K562 (cell line): Measurements from ENCODE around the gene GLP1R. TPM values are rescaled to one million over a fixed set of nuclear protein-coding genes. Genes with fewer than 3 reads are reported as not detected.

Experiments used
- ATAC-seq: fragments of 200-7000 bp; cut with Tn5 transposase; 3 replicates; pipeline ENCODE4 v1.9.1; 2020; ENCODE audit warnings: moderate library complexity
- BruUV-seq: library from RNA; stranded (reverse); fragments of 400-500 nt; replicated peaks from 2 replicates; lab custom pipeline; 2021; lab: Mats Ljungman, UMichigan
- CTCF ChIA-PET: fragments of 300-600 bp; formaldehyde crosslinking; extraction: SDS; loops from one replicate; lab custom pipeline; 2021; ENCODE audit warnings: low intra/inter-chr PET ratio; lab: Yijun Ruan, JAX
- POLR2A ChIA-PET: fragments of 300-600, 350-650 bp; sonication (Branson Sonifier 250); formaldehyde crosslinking; extraction: SDS; loops from one replicate; lab custom pipeline; 2021; ENCODE audit warnings: antibody characterized with exemption, inconsistent platforms; lab: Yijun Ruan, JAX
- DNase-seq, 4 experiments: peaks; one replicate each; pipeline versions ENCODE4 v3.0.0 to v3.0.0-alpha.2; 2011 to 2018; ENCODE audit warnings: low spot score in 3 of 4, mixed read lengths in 3 of 4; ENCODE audit errors: extremely low read depth in 1 of 4
- FAIRE-seq: peaks from 2 replicates; lab custom pipeline; 2011; peaks lifted over from hg19 to GRCh38; lab: Jason Lieb, UNC
- H2AFZ ChIP-seq: 2 replicates; pipeline ENCODE4 v1.6.0; 2011; ENCODE audit warnings: low read depth, low read length, control low read depth, inconsistent platforms
- H3K27ac ChIP-seq: fragments of 200-600 bp; 3 replicates; pipeline ENCODE4 v1.8.0; 2011; ENCODE audit warnings: low read depth, mild to moderate bottlenecking, control low read depth, inconsistent platforms, low read length, moderate library complexity, mixed read lengths; ENCODE audit errors: extremely low read depth
- H3K27me3 ChIP-seq, 2 experiments: fragments of 300-600 bp in 1 of 2; 2 replicates in 1 of 2; 3 replicates in 1 of 2; pipeline versions ENCODE4 v1.6.0 to v1.8.0; 2011; ENCODE audit warnings: inconsistent platforms in 2 of 2, low read length in 2 of 2, mild to moderate bottlenecking in 1 of 2, mixed read lengths in 1 of 2, moderate library complexity in 1 of 2; ENCODE audit not compliant: control insufficient read depth in 2 of 2, insufficient read depth in 2 of 2
- H3K36me3 ChIP-seq: fragments of 300-600 bp; 3 replicates; pipeline ENCODE4 v1.8.0; 2011; ENCODE audit warnings: mild to moderate bottlenecking, low read length, inconsistent platforms; ENCODE audit not compliant: control insufficient read depth, insufficient read depth
- H3K4me1 ChIP-seq, 2 experiments: fragments of 200-600 bp in 1 of 2; replicated peaks in 1 of 2; 2 replicates in 1 of 2; 3 replicates in 1 of 2; pipeline versions ENCODE4 v1.5.1 to v1.8.0; 2011; ENCODE audit warnings: inconsistent platforms in 2 of 2, low read length in 2 of 2, mild to moderate bottlenecking in 1 of 2, mixed read lengths in 1 of 2, moderate library complexity in 1 of 2; ENCODE audit not compliant: control insufficient read depth in 2 of 2, insufficient read depth in 2 of 2
- H3K4me2 ChIP-seq: 2 replicates; pipeline ENCODE4 v1.6.1; 2011; ENCODE audit warnings: low read length, control low read depth, inconsistent platforms, mixed read lengths; ENCODE audit not compliant: insufficient read depth
- H3K4me3 ChIP-seq: fragments of 200-600 bp; sonication (generic), shearing (Covaris generic); 2 replicates; pipeline ENCODE4 v1.5.1; 2016; ENCODE audit warnings: control low read depth, inconsistent platforms
- H3K79me2 ChIP-seq: fragments of 200-600 bp; 3 replicates; pipeline ENCODE4 v1.8.0; 2011; ENCODE audit warnings: low read length, inconsistent platforms; ENCODE audit not compliant: control insufficient read depth, insufficient read depth
- H3K9ac ChIP-seq, 2 experiments: 2 replicates each; pipeline versions ENCODE4 v1.6.0 to v1.6.1; 2011; ENCODE audit warnings: low read depth in 2 of 2, low read length in 2 of 2, control low read depth in 1 of 2, inconsistent platforms in 1 of 2, mild to moderate bottlenecking in 1 of 2, mixed read lengths in 1 of 2; ENCODE audit not compliant: insufficient read depth in 1 of 2
- H3K9me1 ChIP-seq: one replicate; pipeline ENCODE4 v1.6.0; 2011; ENCODE audit warnings: inconsistent platforms, mild to moderate bottlenecking, low read length, moderate library complexity; ENCODE audit not compliant: control insufficient read depth, insufficient read depth
- H3K9me3 ChIP-seq: replicated peaks from 2 replicates; pipeline ENCODE4 v1.5.1; 2011; ENCODE audit warnings: low read depth, low read length, inconsistent platforms; ENCODE audit not compliant: control insufficient read depth, insufficient read depth
- H4K20me1 ChIP-seq: replicated peaks from 2 replicates; pipeline ENCODE4 v1.6.1; 2011; ENCODE audit warnings: low read length, inconsistent platforms, mixed read lengths; ENCODE audit not compliant: control insufficient read depth, insufficient read depth
- ARID3A ChIP-seq: IDR thresholded peaks from 2 replicates; pipeline ENCODE4 v1.6.1; 2012; ENCODE audit warnings: low read depth, low read length, improper control_type of control experiment, borderline replicate concordance
- ARID4B ChIP-seq: sonication (generic); formaldehyde crosslinking; IDR thresholded peaks from 2 replicates; pipeline ENCODE4 v1.8.0; 2022; ENCODE audit warnings: mild to moderate bottlenecking, missing genetic modification reagents
- MIER1 ChIP-seq: fragments of 450-650 bp; IDR thresholded peaks from 2 replicates; pipeline ENCODE4 v1.6.1; 2016; ENCODE audit warnings: antibody characterized with exemption, mild to moderate bottlenecking, low read depth
- MLLT1 ChIP-seq, 2 experiments: fragments of 450-650 bp; IDR thresholded peaks; 2 replicates each; pipeline ENCODE4 v1.6.1; 2016
- SREBF2 ChIP-seq: sonication (generic); formaldehyde crosslinking; IDR thresholded peaks from 2 replicates; pipeline ENCODE4 v1.4.0; 2020; ENCODE audit warnings: mild to moderate bottlenecking, missing genetic modification reagents
- ZNF57 ChIP-seq: fragments of 450-650 bp; formaldehyde crosslinking; IDR thresholded peaks from 2 replicates; pipeline ENCODE4 v1.4.0; 2020; ENCODE audit warnings: mild to moderate bottlenecking, moderate library complexity
- ZNF586 ChIP-seq: fragments of 450-650 bp; formaldehyde crosslinking; conservative IDR thresholded peaks from 2 replicates; pipeline ENCODE4 v1.4.0; 2020; ENCODE audit warnings: mild to moderate bottlenecking, moderate library complexity
- WGBS: fragments of 100-300 bp; shearing (Covaris generic); methylation state at CpG from one replicate; pipeline ENCODE4 v1.1.6; 2016; ENCODE audit warnings: low coverage, mixed read lengths; ENCODE audit not compliant: insufficient coverage; ENCODE audit errors: missing lambda C conversion rate; 5-methylcytosine and 5-hydroxymethylcytosine counted together
- in situ Hi-C: fragments of 300-500 bp; cut with MboI; formaldehyde crosslinking; loops from 4 replicates; pipeline ENCODE4 v1.15.0; 2018; ENCODE audit warnings: inconsistent platforms, mixed read lengths
- intact Hi-C: fragments of 100-400 bp; cut with micrococcal nuclease; formaldehyde crosslinking; loops from 2 replicates; pipeline ENCODE4 v1.14.2; 2022
- polyA plus RNA-seq, 8 experiments: library from polyadenylated mRNA; depleted of rRNA in 4 of 8; stranded (reverse) in 5 of 8; unstranded in 3 of 8; fragments of >200 nt; fragmentation: Nextera tagmentation in 2 of 8; fragmentation: Illumina TruSeq in 1 of 8; extraction: Ambion mirVana in 2 of 8; extraction: Trizol in 1 of 8; gene quantifications; 2 replicates each; pipeline versions ENCODE4 v1.2.1 to v1.2.3, GENCODE V29; 2011 to 2014; ENCODE audit warnings: inconsistent platforms in 1 of 8, missing spikeins in 1 of 8
- total RNA-seq, 7 experiments: library from RNA; depleted of rRNA in 6 of 7; stranded (reverse); fragments of >200 nt in 6 of 7; fragmentation: Illumina TruSeq in 2 of 7; extraction: Trizol in 2 of 7; gene quantifications; 2 replicates each; pipeline versions ENCODE4 v1.2.1 to v1.2.3, GENCODE V29; 2011 to 2021; ENCODE audit warnings: low replicate concordance in 1 of 7

The GLP1R gene
- total and polyA plus RNA-seq, 9 of the 15 experiments (the other 6 are each of a cell fraction or from before 2014, with no cell fraction given): not detected

GRCh38 chr6:39114388-39114703 lies 65.8 kb downstream of the GLP1R start:
- intact Hi-C loops: loop anchor here (10.0 kb wide), 1 partner anchor 110 kb away; the partner anchor contains the start of gene KCNK5
- TF ChIP-seq ZNF57 (CRISPR knock-in tag) (no peak), MIER1 (0 out of 2 replicates have a peak, but pooled peaks have one; percentile 13), ZNF586 (no peak), SREBF2 (CRISPR knock-in tag) (0 out of 2 replicates have a peak, but pooled peaks have one; percentile 34), ARID4B (CRISPR knock-in tag) (0 out of 2 replicates have a peak, but pooled peaks have one; percentile 38), MLLT1 (IDR thresholded peaks at IDR 0.05) (no peak), ARID3A (no peak)

More at GRCh38 chr6:39114388-39114703, 65.8 kb downstream of the GLP1R start:
- H3K27me3 ChIP-seq: peaks cover 0 to 3% of the 10 kb centered on the region in 2 experiments; a peak in 2 of 5 replicates
- H3K4me1 ChIP-seq: peaks cover 6 to 10% of the 10 kb centered on the region in 2 experiments; a peak in 4 of 5 replicates
- H3K9ac ChIP-seq: peak overlapping the region; percentile 78 to 91
- no peak for FAIRE-seq
- 0% methylated on average over 11 of the region's 11 CpGs for WGBS
- POLR2A ChIA-PET: interaction anchor here (0.6 to 2.0 kb wide), 9 partner anchors 9 to 603 kb away, joined by 3 to 23 read pairs (median 4); no protein-coding TSS in a partner anchor
- peak; percentile 33 for ATAC-seq
- in situ Hi-C loops: no loop called here
- peak overlapping the region; percentile 89 for H3K4me2 ChIP-seq
- BruUV-seq: no TSS peak
- CTCF ChIA-PET: no interaction called here
- H3K9me1 ChIP-seq: peaks cover 3% of the 10 kb centered on the region
- H3K4me3 ChIP-seq: peak overlapping the region; percentile 55
- DNase-seq: no peak
- 0 out of 3 replicates have a peak, but pooled peaks cover 6% of the 10 kb centered on the region for H3K36me3 ChIP-seq
- H3K9me3 ChIP-seq: no peaks in the 10 kb centered on the region
- peak overlapping the region; percentile 87 for H3K27ac ChIP-seq
- peak overlapping the region; percentile 95 for H2AFZ ChIP-seq
- H3K79me2 ChIP-seq: no peaks in the 10 kb centered on the region
- H4K20me1 ChIP-seq: no peaks in the 10 kb centered on the region
